Neural progenitor cell (in vitro differentiated cells): ENCODE results near the gene RBMXL3. TPM values are rescaled to one million over a fixed set of nuclear protein-coding genes. Genes with fewer than 3 reads are reported as not detected.
"Not testable (repeated sequence)": the region's sequence is repeated elsewhere in the genome, so short reads cannot be mapped to it uniquely, and the experiment has no call there.

Experiments used
- DNase-seq: peaks from one replicate; pipeline ENCODE4 v3.0.0-alpha.2; 2016; ENCODE audit warnings: low spot score
- H2AFZ ChIP-seq: fragments of 200-600 bp; sonication (generic); replicated peaks from 2 replicates; pipeline ENCODE4 v1.6.1; 2016; ENCODE audit warnings: antibody characterized with exemption
- H3F3A ChIP-seq: fragments of 200-600 bp; sonication (generic); 2 replicates; pipeline ENCODE4 v1.6.1; 2016; ENCODE audit warnings: antibody characterized with exemption, low read depth
- H3K27ac ChIP-seq: fragments of 200-600 bp; sonication (generic); 2 replicates; pipeline ENCODE4 v1.5.1; 2016; ENCODE audit warnings: mild to moderate bottlenecking
- H3K27me3 ChIP-seq: fragments of 200-600 bp; sonication (generic); 2 replicates; pipeline ENCODE4 v1.6.1; 2016; ENCODE audit warnings: mild to moderate bottlenecking, moderate library complexity
- H3K36me3 ChIP-seq: fragments of 200-600 bp; sonication (generic); 2 replicates; pipeline ENCODE4 v1.5.1; 2016
- H3K4me1 ChIP-seq: fragments of 200-600 bp; sonication (generic); 2 replicates; pipeline ENCODE4 v1.6.1; 2016; ENCODE audit warnings: mixed run types
- H3K4me2 ChIP-seq: fragments of 200-600 bp; sonication (generic); 2 replicates; pipeline ENCODE4 v1.6.1; 2016
- H3K4me3 ChIP-seq: fragments of 200-600 bp; sonication (generic); 2 replicates; pipeline ENCODE4 v1.5.1; 2016
- H3K79me2 ChIP-seq: fragments of 200-600 bp; sonication (generic); 2 replicates; pipeline ENCODE4 v1.6.1; 2016; ENCODE audit warnings: low read depth
- H3K9ac ChIP-seq: fragments of 200-600 bp; sonication (generic); 2 replicates; pipeline ENCODE4 v1.6.1; 2016
- H3K9me3 ChIP-seq: fragments of 200-600 bp; sonication (generic); 2 replicates; pipeline ENCODE4 v1.5.1; 2016; ENCODE audit warnings: low read depth
- H4K20me1 ChIP-seq: fragments of 200-600 bp; sonication (generic); 2 replicates; pipeline ENCODE4 v1.6.1; 2016; ENCODE audit warnings: low read depth
- H3K27ac Mint-ChIP-seq: 3 replicates; pipeline ENCODE4 v1.8.0; 2021; ENCODE audit warnings: mixed read lengths
- H3K27me3 Mint-ChIP-seq: 2 replicates; pipeline ENCODE4 v1.8.0; 2022; ENCODE audit warnings: low read depth, mild to moderate bottlenecking, inconsistent platforms, moderate library complexity, mixed read lengths; ENCODE audit not compliant: insufficient read depth
- H3K36me3 Mint-ChIP-seq: 3 replicates; pipeline ENCODE4 v1.8.0; 2021; ENCODE audit warnings: mixed read lengths
- H3K4me1 Mint-ChIP-seq: 3 replicates; pipeline ENCODE4 v1.8.0; 2021; ENCODE audit warnings: mixed read lengths
- H3K4me3 Mint-ChIP-seq: 3 replicates; pipeline ENCODE4 v1.8.0; 2021; ENCODE audit warnings: mild to moderate bottlenecking, moderate library complexity, mixed read lengths
- H3K9me3 Mint-ChIP-seq: 3 replicates; pipeline ENCODE4 v1.8.0; 2020; ENCODE audit warnings: mixed read lengths
- CTCF ChIP-seq: fragments of 200-600 bp; sonication (generic); IDR thresholded peaks from 2 replicates; pipeline ENCODE4 v1.5.1; 2017; ENCODE audit warnings: antibody characterized with exemption, mild to moderate bottlenecking
- EZH2 ChIP-seq: fragments of 200-600 bp; sonication (generic); IDR thresholded peaks from 2 replicates; pipeline ENCODE4 v1.6.1; 2017; ENCODE audit warnings: antibody characterized with exemption, mild to moderate bottlenecking, moderate library complexity
- EZH2phosphoT487 ChIP-seq: fragments of 200-600 bp; sonication (generic); IDR thresholded peaks from 2 replicates; pipeline ENCODE4 v1.6.1; 2017; ENCODE audit warnings: antibody characterized with exemption
- total RNA-seq: library from RNA; depleted of rRNA; stranded (reverse); fragments of >200 nt; gene quantifications from 2 replicates; pipeline ENCODE4 v1.2.3, GENCODE V29; 2015; ENCODE audit warnings: low replicate concordance

Gene RBMXL3
- total RNA-seq, 1 donor from 2014 or later, result not detected

GRCh38 chrX:115204040-115204439, 14.8 kb downstream of the RBMXL3 start:
- Histone ChIP-seq H3K27ac (no peak overlapping the region), H3K9ac (no peak overlapping the region), H3K79me2 (peaks cover 42% of the 10 kb centered on the region), H3F3A (no peaks in the 10 kb centered on the region), H3K4me2 (no peak overlapping the region), H3K9me3 (peaks cover 5% of the 10 kb centered on the region), H3K36me3 (no peaks in the 10 kb centered on the region), H4K20me1 (no peaks in the 10 kb centered on the region), H3K4me1 (no peaks in the 10 kb centered on the region), H2AFZ (no peak overlapping the region), H3K4me3 (no peak overlapping the region), H3K27me3 (no peaks in the 10 kb centered on the region)
- DNase-seq, result no peak
- H3K27me3 Mint-ChIP-seq, result no peaks in the 10 kb centered on the region
- peaks cover 64% of the 10 kb centered on the region for H3K9me3 Mint-ChIP-seq
- H3K4me3 Mint-ChIP-seq, result no peak overlapping the region
- no peaks in the 10 kb centered on the region for H3K4me1 Mint-ChIP-seq
- H3K27ac Mint-ChIP-seq, result no peak overlapping the region
- H3K36me3 Mint-ChIP-seq, result peaks cover 39% of the 10 kb centered on the region
- no peak for TF ChIP-seq CTCF

GRCh38 chrX:115209547-115209946, 20.3 kb downstream of the RBMXL3 start:
- H4K20me1 ChIP-seq, H2AFZ ChIP-seq, H3K36me3 ChIP-seq, H3K9me3 ChIP-seq, H3K27me3 Mint-ChIP-seq, H3K4me1 Mint-ChIP-seq, DNase-seq, H3K4me2 ChIP-seq, H3K27ac ChIP-seq, H3K27ac Mint-ChIP-seq, H3K4me3 ChIP-seq, H3F3A ChIP-seq, H3K27me3 ChIP-seq, H3K4me1 ChIP-seq, H3K4me3 Mint-ChIP-seq, H3K9ac ChIP-seq: not testable (repeated sequence)
- peaks cover 33% of the 10 kb centered on the region for H3K36me3 Mint-ChIP-seq
- H3K79me2 ChIP-seq, result peaks cover 15% of the 10 kb centered on the region
- peaks cover 38% of the 10 kb centered on the region for H3K9me3 Mint-ChIP-seq

GRCh38 chrX:115214151-115214550, 24.9 kb downstream of the RBMXL3 start:
- Histone ChIP-seq H3K4me3 (no peak overlapping the region), H3K79me2 (peaks cover 48% of the 10 kb centered on the region), H3K4me2 (no peak overlapping the region), H3F3A (no peaks in the 10 kb centered on the region), H3K4me1 (peaks cover 8% of the 10 kb centered on the region), H3K9ac (no peak overlapping the region), H4K20me1 (no peaks in the 10 kb centered on the region), H3K36me3 (no peaks in the 10 kb centered on the region), H2AFZ (no peak overlapping the region), H3K27ac (no peak overlapping the region), H3K27me3 (no peaks in the 10 kb centered on the region), H3K9me3 (no peaks in the 10 kb centered on the region)
- DNase-seq, result no peak
- Mint-ChIP-seq H3K9me3 (peaks cover 23% of the 10 kb centered on the region), H3K36me3 (peaks cover 31% of the 10 kb centered on the region), H3K27ac (no peak overlapping the region), H3K27me3 (no peaks in the 10 kb centered on the region), H3K4me1 (peaks cover 2% of the 10 kb centered on the region), H3K4me3 (no peak overlapping the region)
- TF ChIP-seq CTCF, result no peak
- TF ChIP-seq EZH2phosphoT487, result no peak
- no peak for TF ChIP-seq EZH2

GRCh38 chrX:115214605-115215004, 25.4 kb downstream of the RBMXL3 start:
- H3K4me3 Mint-ChIP-seq, result no peak overlapping the region
- no peaks in the 10 kb centered on the region for H3K36me3 ChIP-seq
- no peaks in the 10 kb centered on the region for H4K20me1 ChIP-seq
- no peaks in the 10 kb centered on the region for H3K27me3 Mint-ChIP-seq
- H3K36me3 Mint-ChIP-seq, result peaks cover 29% of the 10 kb centered on the region
- H3K27ac Mint-ChIP-seq, result no peak overlapping the region
- no peak overlapping the region for H2AFZ ChIP-seq
- H3K27ac ChIP-seq, result no peak overlapping the region
- H3K4me2 ChIP-seq, result no peak overlapping the region
- TF ChIP-seq EZH2phosphoT487, result no peak
- TF ChIP-seq EZH2, result no peak
- no peak for TF ChIP-seq CTCF
- H3K79me2 ChIP-seq, result peaks cover 53% of the 10 kb centered on the region
- no peak overlapping the region for H3K4me3 ChIP-seq
- no peak overlapping the region for H3K9ac ChIP-seq
- no peaks in the 10 kb centered on the region for H3F3A ChIP-seq
- peaks cover 19% of the 10 kb centered on the region for H3K9me3 Mint-ChIP-seq
- no peaks in the 10 kb centered on the region for H3K27me3 ChIP-seq
- peaks cover 2% of the 10 kb centered on the region for H3K4me1 Mint-ChIP-seq
- no peak for DNase-seq
- H3K9me3 ChIP-seq, result no peaks in the 10 kb centered on the region
- H3K4me1 ChIP-seq, result peaks cover 8% of the 10 kb centered on the region

- not testable (repeated sequence) for H3K4me2 ChIP-seq, H3K4me3 Mint-ChIP-seq, H3K27me3 ChIP-seq, H3K9me3 Mint-ChIP-seq, H3K9ac ChIP-seq, H2AFZ ChIP-seq, H3K4me1 Mint-ChIP-seq, H3K4me1 ChIP-seq, H3K27me3 Mint-ChIP-seq, H4K20me1 ChIP-seq, DNase-seq, H3K27ac ChIP-seq, H3F3A ChIP-seq, H3K27ac Mint-ChIP-seq, H3K9me3 ChIP-seq, H3K36me3 ChIP-seq, H3K4me3 ChIP-seq
- H3K79me2 ChIP-seq, result peaks cover 75% of the 10 kb centered on the region
- H3K36me3 Mint-ChIP-seq, result peaks cover 31% of the 10 kb centered on the region
These were observed 28.1 kb downstream of the RBMXL3 start for GRCh38 chrX:115217346-115217745.
